Panc1 (cell line): ENCODE measurements around the gene SUPT20HL2. TPM values are rescaled to one million over a fixed set of nuclear protein-coding genes. Genes with fewer than 3 reads are reported as not detected.

ENCODE experiments used
- ATAC-seq: fragments of 200-7000 bp; cut with Tn5 transposase; 2 replicates; pipeline ENCODE4 v1.9.1; 2020; ENCODE audit warnings: mild to moderate bottlenecking, moderate library complexity
- BruUV-seq: library from RNA; stranded (reverse); fragments of 400-500 nt; replicated peaks from 2 replicates; lab custom pipeline; 2021; lab: Mats Ljungman, UMichigan
- CTCF ChIA-PET: fragments of 300-600 bp; sonication (Branson Sonifier 250); formaldehyde crosslinking; loops from one replicate; lab custom pipeline; 2022; ENCODE audit warnings: antibody characterized with exemption; lab: Charles Lee
- POLR2A ChIA-PET: fragments of 300-600 bp; sonication (Branson Sonifier 250); formaldehyde crosslinking; loops from one replicate; lab custom pipeline; 2022; ENCODE audit warnings: antibody characterized with exemption; lab: Charles Lee
- DNase-seq: peaks from one replicate; pipeline ENCODE4 v3.0.0-alpha.2; 2010; ENCODE audit warnings: low read depth, low spot score
- H3K27ac ChIP-seq: 2 replicates; pipeline ENCODE4 v1.5.1; 2011; ENCODE audit warnings: mild to moderate bottlenecking, low read length, inconsistent platforms
- H3K27me3 ChIP-seq: fragments of 200-500 bp; sonication (Bioruptor generic); 2 replicates; pipeline ENCODE4 v1.6.0; 2014; ENCODE audit warnings: low read length, inconsistent platforms; ENCODE audit not compliant: control insufficient read depth, insufficient read depth
- H3K36me3 ChIP-seq: fragments of 200-500 bp; sonication (Bioruptor generic); 2 replicates; pipeline ENCODE4 v1.5.1; 2014; ENCODE audit warnings: inconsistent platforms, mild to moderate bottlenecking, low read length, moderate library complexity; ENCODE audit not compliant: control insufficient read depth, insufficient read depth
- H3K4me1 ChIP-seq: 2 replicates; pipeline ENCODE4 v1.5.1; 2011; ENCODE audit warnings: inconsistent platforms, mild to moderate bottlenecking, low read length, moderate library complexity; ENCODE audit not compliant: control insufficient read depth, insufficient read depth
- H3K4me3 ChIP-seq, 2 experiments: 2 replicates each; pipeline ENCODE4 v1.5.1; 2011 to 2012; ENCODE audit warnings: low read depth in 2 of 2, low read length in 2 of 2, mild to moderate bottlenecking in 2 of 2, inconsistent platforms in 1 of 2, moderate library complexity in 1 of 2
- H3K9me3 ChIP-seq: fragments of 200-500 bp; sonication (Bioruptor generic); 2 replicates; pipeline ENCODE4 v1.5.1; 2014; ENCODE audit warnings: low read depth, mild to moderate bottlenecking, inconsistent platforms, low read length, moderate library complexity; ENCODE audit not compliant: control insufficient read depth, insufficient read depth
- POLR2AphosphoS5 ChIP-seq: IDR thresholded peaks from 2 replicates; pipeline ENCODE4 v1.6.1; 2012; ENCODE audit warnings: mild to moderate bottlenecking, low read depth, low read length, moderate library complexity
- SIN3A ChIP-seq: IDR thresholded peaks from 2 replicates; pipeline ENCODE4 v1.6.1; 2012; ENCODE audit warnings: low read depth, mild to moderate bottlenecking, low read length, moderate library complexity, borderline replicate concordance; ENCODE audit not compliant: insufficient read depth
- TCF7L2 ChIP-seq: IDR thresholded peaks from 2 replicates; pipeline ENCODE4 v1.6.1; 2011; ENCODE audit warnings: mild to moderate bottlenecking, low read depth, low read length, inconsistent platforms
- in situ Hi-C: cut with HindIII; loops from 2 replicates; pipeline ENCODE4 v1.10.0; 2016; ENCODE audit warnings: low sequenced_read_pairs, low pct_unique_long_range_greater_than_20kb
- intact Hi-C: fragments of 100-400 bp; cut with micrococcal nuclease; formaldehyde crosslinking; loops from one replicate; pipeline ENCODE4 v1.10.0; 2022; ENCODE audit not compliant: unreplicated experiment
- total RNA-seq: library from RNA; stranded (reverse); gene quantifications from one replicate; pipeline ENCODE4 v1.2.1, GENCODE V29; 2021; ENCODE audit not compliant: unreplicated experiment
- TF ChIP-seq, protein P1 (sequence below): fragments of 450-650 bp; IDR thresholded peaks from 2 replicates; pipeline ENCODE4 v1.5.1; 2017; ENCODE audit warnings: mild to moderate bottlenecking
- TF ChIP-seq, protein P2 (sequence below), 2 experiments: IDR thresholded peaks; 2 replicates each; pipeline ENCODE4 v1.6.1; 2011 to 2012; ENCODE audit warnings: low read depth in 2 of 2, control low read depth in 1 of 2, low read length in 1 of 2, mild to moderate bottlenecking in 1 of 2, moderate library complexity in 1 of 2; ENCODE audit not compliant: insufficient read depth in 1 of 2

SUPT20HL2 gene
- total RNA-seq, 1 experiment from 2014 or later = not detected

DNA sequence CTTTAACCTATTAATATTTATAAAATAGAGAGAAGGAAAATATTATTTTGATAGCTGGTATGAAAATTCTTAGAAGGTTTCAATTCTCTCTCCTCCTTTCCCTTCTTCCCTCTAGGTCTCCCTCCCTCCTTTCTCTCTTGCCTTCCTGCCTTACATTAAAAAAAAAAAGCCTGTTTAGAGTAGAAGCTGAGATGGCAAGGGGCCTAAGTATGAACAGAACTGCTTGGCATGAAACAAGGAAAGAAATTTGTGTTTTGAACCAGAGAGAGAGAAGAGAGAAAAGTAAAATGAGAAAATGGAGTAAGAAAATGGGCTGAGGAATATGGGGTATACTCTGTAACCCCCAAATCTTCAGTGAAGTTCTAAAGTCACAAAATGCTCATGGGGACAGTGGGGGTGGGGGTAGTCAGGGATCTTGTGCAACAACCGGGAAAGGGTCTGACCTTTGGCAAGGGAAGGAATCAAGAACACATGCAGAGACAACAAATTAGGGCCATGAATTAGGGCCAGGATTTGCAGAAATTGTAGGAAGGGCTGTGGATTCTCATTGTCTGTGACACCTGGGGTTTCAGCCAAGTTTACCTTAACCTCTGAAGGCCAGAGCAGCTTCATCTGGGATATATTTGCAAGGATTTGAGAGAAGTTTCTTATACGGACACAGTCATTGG is 30.6 kb downstream of the SUPT20HL2 start:
- ATAC-seq = no peak
- no peaks in the 10 kb centered on the region for H3K36me3 ChIP-seq
- H3K9me3 ChIP-seq = no peaks in the 10 kb centered on the region
- no peak for TF ChIP-seq TCF7L2
- TF ChIP-seq, protein P1, sequence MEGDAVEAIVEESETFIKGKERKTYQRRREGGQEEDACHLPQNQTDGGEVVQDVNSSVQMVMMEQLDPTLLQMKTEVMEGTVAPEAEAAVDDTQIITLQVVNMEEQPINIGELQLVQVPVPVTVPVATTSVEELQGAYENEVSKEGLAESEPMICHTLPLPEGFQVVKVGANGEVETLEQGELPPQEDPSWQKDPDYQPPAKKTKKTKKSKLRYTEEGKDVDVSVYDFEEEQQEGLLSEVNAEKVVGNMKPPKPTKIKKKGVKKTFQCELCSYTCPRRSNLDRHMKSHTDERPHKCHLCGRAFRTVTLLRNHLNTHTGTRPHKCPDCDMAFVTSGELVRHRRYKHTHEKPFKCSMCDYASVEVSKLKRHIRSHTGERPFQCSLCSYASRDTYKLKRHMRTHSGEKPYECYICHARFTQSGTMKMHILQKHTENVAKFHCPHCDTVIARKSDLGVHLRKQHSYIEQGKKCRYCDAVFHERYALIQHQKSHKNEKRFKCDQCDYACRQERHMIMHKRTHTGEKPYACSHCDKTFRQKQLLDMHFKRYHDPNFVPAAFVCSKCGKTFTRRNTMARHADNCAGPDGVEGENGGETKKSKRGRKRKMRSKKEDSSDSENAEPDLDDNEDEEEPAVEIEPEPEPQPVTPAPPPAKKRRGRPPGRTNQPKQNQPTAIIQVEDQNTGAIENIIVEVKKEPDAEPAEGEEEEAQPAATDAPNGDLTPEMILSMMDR = no peak
- no peak for TF ChIP-seq SIN3A
- TF ChIP-seq POLR2AphosphoS5 = no peak
- TF ChIP-seq, protein P2, sequence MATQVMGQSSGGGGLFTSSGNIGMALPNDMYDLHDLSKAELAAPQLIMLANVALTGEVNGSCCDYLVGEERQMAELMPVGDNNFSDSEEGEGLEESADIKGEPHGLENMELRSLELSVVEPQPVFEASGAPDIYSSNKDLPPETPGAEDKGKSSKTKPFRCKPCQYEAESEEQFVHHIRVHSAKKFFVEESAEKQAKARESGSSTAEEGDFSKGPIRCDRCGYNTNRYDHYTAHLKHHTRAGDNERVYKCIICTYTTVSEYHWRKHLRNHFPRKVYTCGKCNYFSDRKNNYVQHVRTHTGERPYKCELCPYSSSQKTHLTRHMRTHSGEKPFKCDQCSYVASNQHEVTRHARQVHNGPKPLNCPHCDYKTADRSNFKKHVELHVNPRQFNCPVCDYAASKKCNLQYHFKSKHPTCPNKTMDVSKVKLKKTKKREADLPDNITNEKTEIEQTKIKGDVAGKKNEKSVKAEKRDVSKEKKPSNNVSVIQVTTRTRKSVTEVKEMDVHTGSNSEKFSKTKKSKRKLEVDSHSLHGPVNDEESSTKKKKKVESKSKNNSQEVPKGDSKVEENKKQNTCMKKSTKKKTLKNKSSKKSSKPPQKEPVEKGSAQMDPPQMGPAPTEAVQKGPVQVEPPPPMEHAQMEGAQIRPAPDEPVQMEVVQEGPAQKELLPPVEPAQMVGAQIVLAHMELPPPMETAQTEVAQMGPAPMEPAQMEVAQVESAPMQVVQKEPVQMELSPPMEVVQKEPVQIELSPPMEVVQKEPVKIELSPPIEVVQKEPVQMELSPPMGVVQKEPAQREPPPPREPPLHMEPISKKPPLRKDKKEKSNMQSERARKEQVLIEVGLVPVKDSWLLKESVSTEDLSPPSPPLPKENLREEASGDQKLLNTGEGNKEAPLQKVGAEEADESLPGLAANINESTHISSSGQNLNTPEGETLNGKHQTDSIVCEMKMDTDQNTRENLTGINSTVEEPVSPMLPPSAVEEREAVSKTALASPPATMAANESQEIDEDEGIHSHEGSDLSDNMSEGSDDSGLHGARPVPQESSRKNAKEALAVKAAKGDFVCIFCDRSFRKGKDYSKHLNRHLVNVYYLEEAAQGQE (IDR thresholded peaks at IDR 0.05; ENCODE audit: insufficient read depth in 1 of 2, low read depth in 2 of 2, low read length in 1 of 2) = no peak
- in situ Hi-C loops = no loop called here
- intact Hi-C loops = no loop called here
- BruUV-seq = no TSS peak
- H3K4me1 ChIP-seq = no peaks in the 10 kb centered on the region
- no peak overlapping the region for H3K4me3 ChIP-seq
- DNase-seq = no peak
- CTCF ChIA-PET = no interaction called here
- H3K27ac ChIP-seq = no peak overlapping the region
- POLR2A ChIA-PET = no interaction called here
- H3K27me3 ChIP-seq = no peaks in the 10 kb centered on the region

DNA sequence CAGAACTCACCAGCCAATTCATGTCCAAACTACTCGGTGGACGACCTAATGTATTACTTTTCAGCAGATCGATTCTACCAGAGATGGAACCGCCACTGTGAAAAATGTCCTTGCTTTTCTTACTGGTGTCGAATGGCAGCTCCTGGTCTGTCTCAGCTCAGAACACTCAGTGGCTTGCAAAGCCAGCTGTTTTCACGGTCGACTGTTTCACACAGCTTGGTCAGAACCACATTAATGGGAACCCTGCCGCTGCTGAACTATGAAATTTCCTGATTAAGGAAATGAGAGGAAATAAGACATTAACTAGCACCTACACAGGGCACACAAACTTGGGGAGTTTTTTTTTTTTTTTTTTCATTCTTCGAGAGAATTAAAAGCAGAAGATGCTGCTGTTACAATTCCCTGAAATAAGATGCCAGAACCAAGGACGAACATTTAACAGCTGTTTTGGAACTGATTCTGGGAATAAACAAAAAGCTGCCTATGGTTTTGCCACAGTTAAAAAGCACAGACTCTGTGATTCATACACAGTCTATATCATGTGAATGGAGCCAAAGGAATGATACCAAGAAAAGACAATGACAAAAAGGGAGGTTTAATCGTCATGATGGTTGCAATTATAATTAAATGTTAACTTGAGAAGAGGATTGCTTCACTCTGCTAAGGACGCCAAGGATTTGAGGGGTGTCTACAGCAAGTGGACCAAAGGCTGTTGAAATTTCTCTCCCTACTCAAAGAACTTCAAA is 31.3 kb downstream of the SUPT20HL2 start:
- Histone ChIP-seq H3K27me3 (no peaks in the 10 kb centered on the region), H3K27ac (no peak overlapping the region), H3K4me3 (no peak overlapping the region), H3K36me3 (no peaks in the 10 kb centered on the region), H3K4me1 (no peaks in the 10 kb centered on the region), H3K9me3 (no peaks in the 10 kb centered on the region)
- DNase-seq (no peak), ATAC-seq (no peak)
- ChIA-PET CTCF (no interaction called here), POLR2A (no interaction called here)
- TF ChIP-seq SIN3A (no peak), TCF7L2 (no peak), POLR2AphosphoS5 (no peak)
- TF ChIP-seq, protein P2 (IDR thresholded peaks at IDR 0.05; ENCODE audit: insufficient read depth in 1 of 2, low read depth in 2 of 2, low read length in 1 of 2) = no peak
- TF ChIP-seq, protein P1 = no peak
- intact Hi-C loops (no loop called here), in situ Hi-C loops (no loop called here)
- no TSS peak for BruUV-seq
